NB4 (cell line): Measurements from ENCODE around the gene CD55.

Experiments
- POLR2A ChIP-seq: IDR thresholded peaks from 2 replicates; pipeline ENCODE4 v1.6.1; 2011; ENCODE audit warnings: mild to moderate bottlenecking; ENCODE audit not compliant: insufficient read length; ENCODE audit errors: extremely low read depth
- TF ChIP-seq, protein P1 (sequence below): IDR thresholded peaks from 2 replicates; pipeline ENCODE4 v1.6.1; 2011; ENCODE audit warnings: low read depth, low read length
- TF ChIP-seq, protein P2 (sequence below): IDR thresholded peaks from one replicate; pipeline ENCODE4 v1.5.1; 2012; ENCODE audit warnings: low read depth, low read length

GRCh38 chr1:207362962-207363860 is 41.7 kb downstream of the CD55 start:
- TF ChIP-seq, protein P1, sequence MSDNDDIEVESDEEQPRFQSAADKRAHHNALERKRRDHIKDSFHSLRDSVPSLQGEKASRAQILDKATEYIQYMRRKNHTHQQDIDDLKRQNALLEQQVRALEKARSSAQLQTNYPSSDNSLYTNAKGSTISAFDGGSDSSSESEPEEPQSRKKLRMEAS = no peak
- TF ChIP-seq, protein P2, sequence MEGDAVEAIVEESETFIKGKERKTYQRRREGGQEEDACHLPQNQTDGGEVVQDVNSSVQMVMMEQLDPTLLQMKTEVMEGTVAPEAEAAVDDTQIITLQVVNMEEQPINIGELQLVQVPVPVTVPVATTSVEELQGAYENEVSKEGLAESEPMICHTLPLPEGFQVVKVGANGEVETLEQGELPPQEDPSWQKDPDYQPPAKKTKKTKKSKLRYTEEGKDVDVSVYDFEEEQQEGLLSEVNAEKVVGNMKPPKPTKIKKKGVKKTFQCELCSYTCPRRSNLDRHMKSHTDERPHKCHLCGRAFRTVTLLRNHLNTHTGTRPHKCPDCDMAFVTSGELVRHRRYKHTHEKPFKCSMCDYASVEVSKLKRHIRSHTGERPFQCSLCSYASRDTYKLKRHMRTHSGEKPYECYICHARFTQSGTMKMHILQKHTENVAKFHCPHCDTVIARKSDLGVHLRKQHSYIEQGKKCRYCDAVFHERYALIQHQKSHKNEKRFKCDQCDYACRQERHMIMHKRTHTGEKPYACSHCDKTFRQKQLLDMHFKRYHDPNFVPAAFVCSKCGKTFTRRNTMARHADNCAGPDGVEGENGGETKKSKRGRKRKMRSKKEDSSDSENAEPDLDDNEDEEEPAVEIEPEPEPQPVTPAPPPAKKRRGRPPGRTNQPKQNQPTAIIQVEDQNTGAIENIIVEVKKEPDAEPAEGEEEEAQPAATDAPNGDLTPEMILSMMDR = no peak
- no peak for TF ChIP-seq POLR2A
